ENCODE data around the gene AGAP3.

- TF ChIP-seq CTCF (conservative IDR thresholded peaks at IDR 0.05 in 1 of 2, IDR thresholded peaks at IDR 0.05 in 1 of 2; ENCODE audit: low read depth in 1 of 2, low read length in 2 of 2): no peak
- TF ChIP-seq EZH2 (IDR thresholded peaks at IDR 0.05; ENCODE audit: low read length, missing control alignments): no peak
Observed at GRCh38 chr7:151053096-151053495, 33.2 kb upstream of the AGAP3 start.

Measured in fibroblast of lung (primary cell).